ENCODE results near the gene OR8B8.

Gene OR8B8

GRCh38 chr11:124446916-124447315 is 1.4 kb upstream of the OR8B8 start:
- no peak for DNase-seq
- H3K9me3 ChIP-seq, result no peaks in the 10 kb centered on the region
- TF ChIP-seq CTCF (IDR thresholded peaks at IDR 0.05; ENCODE audit: low read depth, low read length), result no peak

GRCh38 chr11:124442847-124443246 is 2.6 kb downstream of the OR8B8 start:
- Histone ChIP-seq H3K36me3 (no peaks in the 10 kb centered on the region), H3K9me3 (no peaks in the 10 kb centered on the region), H3K4me1 (peaks cover 6% of the 10 kb centered on the region; the same call in 1 of the 2 replicates), H3K4me3 (ENCODE audit: low read depth, low read length) (no peak overlapping the region), H3K27me3 (no peaks in the 10 kb centered on the region)
- DNase-seq, result no peak
- TF ChIP-seq CTCF (IDR thresholded peaks at IDR 0.05; ENCODE audit: low read depth, low read length), result no peak

More at GRCh38 chr11:124446916-124447315, 1.4 kb upstream of the OR8B8 start:
- Histone ChIP-seq H3K4me1 (peaks cover 3% of the 10 kb centered on the region; the same call in 1 of the 2 replicates), H3K27me3 (no peaks in the 10 kb centered on the region), H3K36me3 (no peaks in the 10 kb centered on the region), H3K4me3 (ENCODE audit: low read depth, low read length) (no peak overlapping the region)

- DNase-seq, result no peak
- H3K9me3 ChIP-seq, result no peaks in the 10 kb centered on the region
- no peak overlapping the region for H3K4me3 ChIP-seq (ENCODE audit: low read depth, low read length)
- H3K27me3 ChIP-seq, result no peaks in the 10 kb centered on the region
- H3K36me3 ChIP-seq, result no peaks in the 10 kb centered on the region
- peaks cover 6% of the 10 kb centered on the region; the same call in 1 of the 2 replicates for H3K4me1 ChIP-seq
- TF ChIP-seq CTCF (IDR thresholded peaks at IDR 0.05; ENCODE audit: low read depth, low read length), result no peak
These were observed 3.1 kb downstream of the OR8B8 start for GRCh38 chr11:124442442-124442841.

GRCh38 chr11:124441519-124441918 is 4.0 kb downstream of the OR8B8 start:
- Histone ChIP-seq H3K27me3 (no peaks in the 10 kb centered on the region), H3K36me3 (no peaks in the 10 kb centered on the region), H3K4me3 (ENCODE audit: low read depth, low read length) (no peak overlapping the region), H3K9me3 (no peaks in the 10 kb centered on the region), H3K4me1 (peaks cover 6% of the 10 kb centered on the region; the same call in 1 of the 2 replicates)
- DNase-seq, result peak; percentile 72
- no peak for TF ChIP-seq CTCF (IDR thresholded peaks at IDR 0.05; ENCODE audit: low read depth, low read length)

- DNase-seq, result no peak
- Histone ChIP-seq H3K27me3 (no peaks in the 10 kb centered on the region), H3K4me3 (ENCODE audit: low read depth, low read length) (no peak overlapping the region), H3K9me3 (no peaks in the 10 kb centered on the region), H3K4me1 (peaks cover 6% of the 10 kb centered on the region; the same call in 1 of the 2 replicates), H3K36me3 (no peaks in the 10 kb centered on the region)
- TF ChIP-seq CTCF (IDR thresholded peaks at IDR 0.05; ENCODE audit: low read depth, low read length), result no peak
These were observed 4.4 kb downstream of the OR8B8 start for GRCh38 chr11:124441081-124441480.

GRCh38 chr11:124440608-124441007 is 4.9 kb downstream of the OR8B8 start:
- H3K4me1 ChIP-seq, result peaks cover 6% of the 10 kb centered on the region; the same call in 1 of the 2 replicates
- no peaks in the 10 kb centered on the region for H3K9me3 ChIP-seq
- no peaks in the 10 kb centered on the region for H3K27me3 ChIP-seq
- H3K4me3 ChIP-seq (ENCODE audit: low read depth, low read length), result no peak overlapping the region
- H3K36me3 ChIP-seq, result no peaks in the 10 kb centered on the region
- no peak for TF ChIP-seq CTCF (IDR thresholded peaks at IDR 0.05; ENCODE audit: low read depth, low read length)
- DNase-seq, result no peak
